ENCODE results near the gene ASCL5.

GRCh38 chr1:201138311-201138840, 11.4 kb upstream of the ASCL5 start:
- TF ChIP-seq POLR2A (IDR thresholded peaks at IDR 0.05) (no peak), CTCF (IDR thresholded peaks at IDR 0.05) (no peak), POLR2AphosphoS5 (IDR thresholded peaks at IDR 0.05) (no peak)
